GM18526 (cell line): ENCODE measurements around the gene CNPY4.

Experiments
- POLR2A ChIP-seq: IDR thresholded peaks from 3 replicates; pipeline ENCODE4 v1.6.1; 2011; ENCODE audit not compliant: insufficient read length; ENCODE audit errors: extremely low read depth

The CNPY4 gene

GRCh38 chr7:100119072-100119969, at the start of gene CNPY4, which contains the start of gene TAF6:
CNPY4 (plus strand) TSS chr7:100119634; CDS start chr7:100119745, 111 bp downstream.
TAF6 (minus strand) TSS chr7:100119358; CDS start chr7:100114209, 5,149 bp downstream.
- peak; percentile 82 for TF ChIP-seq POLR2A

- no peak for TF ChIP-seq POLR2A
Observed at GRCh38 chr7:100069991-100070390, 49.4 kb upstream of the CNPY4 start.

GRCh38 chr7:100071018-100071723, 48.3 kb upstream of the CNPY4 start:
- TF ChIP-seq POLR2A = no peak

GRCh38 chr7:100072462-100072861, 47.0 kb upstream of the CNPY4 start:
- no peak for TF ChIP-seq POLR2A

GRCh38 chr7:100074841-100075240, 44.6 kb upstream of the CNPY4 start:
- no peak for TF ChIP-seq POLR2A

GRCh38 chr7:100075418-100075817, 44.0 kb upstream of the CNPY4 start:
- no peak for TF ChIP-seq POLR2A

- no peak for TF ChIP-seq POLR2A
Observed at GRCh38 chr7:100077205-100077604, 42.2 kb upstream of the CNPY4 start.

GRCh38 chr7:100079024-100079560, 40.3 kb upstream of the CNPY4 start:
- TF ChIP-seq POLR2A = no peak

GRCh38 chr7:100080907-100081534, 38.4 kb upstream of the CNPY4 start:
- no peak for TF ChIP-seq POLR2A

GRCh38 chr7:100081535-100082102, 37.8 kb upstream of the CNPY4 start, which contains the start of gene ZNF3:
ZNF3 (minus strand) TSS chr7:100081723; CDS start chr7:100077357, 4,366 bp downstream.
- TF ChIP-seq POLR2A = peak; percentile 86

- TF ChIP-seq POLR2A = no peak
Observed at GRCh38 chr7:100082978-100083377, 36.5 kb upstream of the CNPY4 start.

- TF ChIP-seq POLR2A = no peak
Observed at GRCh38 chr7:100085515-100085914, 33.9 kb upstream of the CNPY4 start.

GRCh38 chr7:100087055-100087750, 32.2 kb upstream of the CNPY4 start:
- no peak for TF ChIP-seq POLR2A

- no peak for TF ChIP-seq POLR2A
Observed at GRCh38 chr7:100088095-100088620, 31.3 kb upstream of the CNPY4 start.

GRCh38 chr7:100088621-100089457, 30.6 kb upstream of the CNPY4 start, which contains the start of gene COPS6:
COPS6 (plus strand) TSS chr7:100088969; CDS start chr7:100088991, 22 bp downstream.
- TF ChIP-seq POLR2A = peak; percentile 94
